Naive thymus-derived CD4-positive, alpha-beta T cell (primary cell): ENCODE results near the gene ANK3. TPM values are rescaled to one million over a fixed set of nuclear protein-coding genes. Genes with fewer than 3 reads are reported as not detected.

ENCODE experiments used
- ATAC-seq: fragments of 150-1000 bp; cut with Tn5 transposase; 2 replicates; pipeline ENCODE4 v1.10.0; 2021; ENCODE audit warnings: mild to moderate bottlenecking, moderate library complexity
- CTCF ChIA-PET: fragments of 350-600 bp; sonication (Branson Sonifier 250); formaldehyde crosslinking; loops from one replicate; lab custom pipeline; 2021; ENCODE audit warnings: antibody characterized with exemption; lab: Charles Lee
- POLR2A ChIA-PET: fragments of 350-600 bp; sonication (Branson Sonifier 250); formaldehyde crosslinking; loops from one replicate; lab custom pipeline; 2021; ENCODE audit warnings: antibody characterized with exemption, inconsistent platforms; lab: Charles Lee
- DNase-seq, 9 donors: peaks; one replicate each; pipeline versions ENCODE4 v3.0.0 to v3.0.0-alpha.2; 2020 to 2022; ENCODE audit warnings: mixed read lengths in 1 of 9
- H3K27ac ChIP-seq: one replicate; pipeline ENCODE4 v1.7.0; 2013; ENCODE audit warnings: mild to moderate bottlenecking, low read depth, low read length, moderate library complexity
- H3K27me3 ChIP-seq, 2 donors: one replicate each; pipeline ENCODE4 v1.7.0; 2013; ENCODE audit warnings: low read length in 2 of 2, mild to moderate bottlenecking in 2 of 2, moderate library complexity in 2 of 2; ENCODE audit not compliant: control insufficient read depth in 2 of 2, insufficient read depth in 2 of 2
- H3K36me3 ChIP-seq, 3 experiments: 1 replicate in 2 of 3; 2 replicates in 1 of 3; pipeline ENCODE4 v1.7.0; 2013; ENCODE audit warnings: low read length in 3 of 3, mild to moderate bottlenecking in 3 of 3, moderate library complexity in 1 of 3; ENCODE audit not compliant: insufficient read depth in 3 of 3, control insufficient read depth in 2 of 3
- H3K4me1 ChIP-seq, 2 donors: one replicate each; pipeline ENCODE4 v1.7.0; 2013; ENCODE audit warnings: low read length in 2 of 2, mild to moderate bottlenecking in 2 of 2, moderate library complexity in 1 of 2; ENCODE audit not compliant: control insufficient read depth in 2 of 2, insufficient read depth in 2 of 2
- H3K4me3 ChIP-seq: 2 replicates; pipeline ENCODE4 v1.7.0; 2013; ENCODE audit warnings: mild to moderate bottlenecking, low read length
- H3K9me3 ChIP-seq, 3 experiments: 1 replicate in 2 of 3; 2 replicates in 1 of 3; pipeline ENCODE4 v1.7.0; 2013; ENCODE audit warnings: low read length in 3 of 3; ENCODE audit not compliant: control insufficient read depth in 2 of 3
- H3K27ac Mint-ChIP-seq, 9 donors: one replicate each; pipeline ENCODE4 v1.8.0; 2020 to 2022; ENCODE audit warnings: mixed read lengths in 9 of 9, mild to moderate bottlenecking in 8 of 9, moderate library complexity in 5 of 9, inconsistent platforms in 2 of 9
- H3K27me3 Mint-ChIP-seq, 5 donors: one replicate each; pipeline ENCODE4 v1.8.0; 2021 to 2022; ENCODE audit warnings: mixed read lengths in 5 of 5, mild to moderate bottlenecking in 1 of 5
- H3K36me3 Mint-ChIP-seq, 5 donors: one replicate each; pipeline ENCODE4 v1.8.0; 2020 to 2022; ENCODE audit warnings: mixed read lengths in 5 of 5, mild to moderate bottlenecking in 3 of 5, inconsistent platforms in 1 of 5
- H3K4me1 Mint-ChIP-seq, 7 donors: one replicate each; pipeline ENCODE4 v1.8.0; 2020 to 2022; ENCODE audit warnings: mixed read lengths in 7 of 7, mild to moderate bottlenecking in 3 of 7, inconsistent platforms in 1 of 7
- H3K4me3 Mint-ChIP-seq, 10 donors: one replicate each; pipeline ENCODE4 v1.8.0; 2020 to 2022; ENCODE audit warnings: mild to moderate bottlenecking in 10 of 10, mixed read lengths in 10 of 10, moderate library complexity in 6 of 10, inconsistent platforms in 2 of 10
- H3K9me3 Mint-ChIP-seq, 11 donors: one replicate each; pipeline ENCODE4 v1.8.0; 2020 to 2022; ENCODE audit warnings: mixed read lengths in 11 of 11, mild to moderate bottlenecking in 4 of 11, inconsistent platforms in 1 of 11, moderate library complexity in 1 of 11
- intact Hi-C, 2 donors: fragments of 100-400 bp; cut with micrococcal nuclease; formaldehyde crosslinking; loops; one replicate each; pipeline ENCODE4 v1.15.1; 2023
- polyA plus RNA-seq, 2 donors: library from polyadenylated mRNA; unstranded; fragments of 300-500 nt; fragmentation: Illumina TruSeq; gene quantifications; one replicate each; pipeline ENCODE4 v1.2.3, GENCODE V29; 2021
- total RNA-seq, 6 experiments: library from RNA in 5 of 6; stranded (reverse) in 5 of 6; gene quantifications; 1 replicate in 5 of 6; 2 replicates in 1 of 6; pipeline ENCODE4 v1.2.3 and lab custom pipeline; 2021 to 2026

ANK3 gene
- total and polyA plus RNA-seq, 7 experiments from 2014 or later: 23.9 to 72.9 (median 61.4) TPM

DNA sequence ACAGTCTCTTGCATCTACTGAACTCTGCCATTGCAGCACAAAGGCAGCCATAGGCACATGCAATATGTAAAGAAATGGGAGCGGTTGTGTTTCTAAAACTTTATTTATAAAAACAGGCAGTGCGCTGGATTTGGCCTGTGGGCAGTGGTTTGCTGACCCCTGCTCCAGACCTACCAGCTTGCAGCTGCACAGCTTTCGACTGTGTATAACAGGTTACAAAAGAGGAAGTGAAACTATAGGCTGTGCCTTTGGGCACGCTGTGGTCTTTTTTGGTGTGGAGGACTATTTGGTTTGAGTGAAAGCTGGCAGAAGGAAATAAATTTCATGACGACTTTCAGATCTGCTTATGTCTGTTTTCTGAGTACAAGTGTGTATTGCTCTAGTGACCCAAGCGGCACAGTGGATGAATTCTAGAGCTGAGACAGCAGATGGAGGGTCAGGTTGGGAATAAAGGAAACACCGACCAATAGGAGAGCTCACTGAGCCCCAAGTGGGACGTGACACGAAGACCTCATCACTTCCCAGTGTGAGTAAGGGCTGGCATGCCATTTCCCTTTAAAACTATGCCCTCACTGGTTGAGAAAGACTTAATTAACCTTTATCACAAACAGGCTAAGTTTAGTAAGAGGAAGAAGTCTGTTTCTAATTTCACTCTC is 152.7 kb downstream of the ANK3 start:
- CTCF ChIA-PET: no interaction called here
- Histone ChIP-seq H3K27me3 (no peaks in the 10 kb centered on the region), H3K4me3 (peak overlapping the region; percentile 45), H3K36me3 (no peaks in the 10 kb centered on the region), H3K9me3 (no peaks in the 10 kb centered on the region), H3K4me1 (peaks cover 3 to 8% of the 10 kb centered on the region in 2 donors), H3K27ac (no peak overlapping the region)
- DNase-seq (peak in 2 of 9 donors; percentile 3 to 8), ATAC-seq (peak; percentile 86)
- Mint-ChIP-seq H3K36me3 (peaks cover 0 to 34% (median 10%) of the 10 kb centered on the region in 5 donors), H3K27ac (peak overlapping the region in 8 of 9 donors; percentile 1 to 84 (median 42)), H3K9me3 (no peaks in the 10 kb centered on the region), H3K4me3 (peak overlapping the region; percentile 39 to 81 (median 76)), H3K27me3 (no peaks in the 10 kb centered on the region), H3K4me1 (peaks cover 29 to 41% (median 32%) of the 10 kb centered on the region in 7 donors)
- intact Hi-C loops: loop anchor here in 1 of 2 donors (10.0 kb wide), 2 partner anchors 198 to 528 kb away; no protein-coding TSS in a partner anchor
- POLR2A ChIA-PET: no interaction called here

GRCh38 chr10:60235001-60235400 is 154.7 kb downstream of the ANK3 start:
- Histone ChIP-seq H3K27ac (no peak overlapping the region), H3K36me3 (no peaks in the 10 kb centered on the region), H3K9me3 (no peaks in the 10 kb centered on the region), H3K4me1 (peaks cover 3 to 8% of the 10 kb centered on the region in 2 donors), H3K27me3 (no peaks in the 10 kb centered on the region), H3K4me3 (no peak overlapping the region)
- no peak for ATAC-seq
- POLR2A ChIA-PET: no interaction called here
- H3K27me3 Mint-ChIP-seq: no peaks in the 10 kb centered on the region
- H3K36me3 Mint-ChIP-seq: peaks cover 0 to 50% (median 17%) of the 10 kb centered on the region in 5 donors
- H3K4me1 Mint-ChIP-seq: peaks cover 24 to 35% (median 32%) of the 10 kb centered on the region in 7 donors
- no peak for DNase-seq
- no peaks in the 10 kb centered on the region for H3K9me3 Mint-ChIP-seq
- no peak overlapping the region for H3K4me3 Mint-ChIP-seq
- CTCF ChIA-PET: no interaction called here
- intact Hi-C loops: loop anchor here in 1 of 2 donors (10.0 kb wide), 2 partner anchors 200 to 530 kb away; no protein-coding TSS in a partner anchor
- H3K27ac Mint-ChIP-seq: no peak overlapping the region

DNA sequence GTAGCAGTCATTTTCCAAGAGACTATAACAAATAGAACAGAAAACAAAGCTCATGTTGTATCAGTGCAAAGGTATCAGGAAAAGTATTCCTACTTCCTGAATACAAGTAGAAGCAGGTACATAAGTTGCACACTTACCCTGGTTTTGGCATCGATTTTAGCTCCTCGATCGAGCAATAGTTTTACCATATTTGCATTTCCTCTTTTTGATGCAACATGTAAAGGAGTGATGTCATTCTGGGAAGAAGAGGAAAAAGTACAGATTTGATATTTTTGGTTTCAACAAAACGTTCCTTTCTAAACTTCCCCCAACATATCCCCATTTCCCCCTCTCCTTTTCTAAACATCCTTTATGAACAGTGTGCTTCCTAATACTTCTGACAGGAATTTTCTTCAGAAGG is 155.1 kb downstream of the ANK3 start:
- DNase-seq (no peak), ATAC-seq (no peak)
- peaks cover 0 to 53% (median 17%) of the 10 kb centered on the region in 5 donors for H3K36me3 Mint-ChIP-seq
- Histone ChIP-seq H3K4me3 (no peak overlapping the region), H3K9me3 (no peaks in the 10 kb centered on the region), H3K4me1 (peaks cover 3 to 8% of the 10 kb centered on the region in 2 donors), H3K36me3 (no peaks in the 10 kb centered on the region), H3K27ac (no peak overlapping the region), H3K27me3 (no peaks in the 10 kb centered on the region)
- CTCF ChIA-PET: no interaction called here
- intact Hi-C loops: loop anchor here in 1 of 2 donors (10.0 kb wide), 2 partner anchors 200 to 530 kb away; no protein-coding TSS in a partner anchor
- no peak overlapping the region for H3K4me3 Mint-ChIP-seq
- H3K9me3 Mint-ChIP-seq: no peaks in the 10 kb centered on the region
- POLR2A ChIA-PET: no interaction called here
- H3K4me1 Mint-ChIP-seq: peaks cover 23 to 33% (median 31%) of the 10 kb centered on the region in 7 donors
- H3K27me3 Mint-ChIP-seq: no peaks in the 10 kb centered on the region
- no peak overlapping the region for H3K27ac Mint-ChIP-seq

DNA sequence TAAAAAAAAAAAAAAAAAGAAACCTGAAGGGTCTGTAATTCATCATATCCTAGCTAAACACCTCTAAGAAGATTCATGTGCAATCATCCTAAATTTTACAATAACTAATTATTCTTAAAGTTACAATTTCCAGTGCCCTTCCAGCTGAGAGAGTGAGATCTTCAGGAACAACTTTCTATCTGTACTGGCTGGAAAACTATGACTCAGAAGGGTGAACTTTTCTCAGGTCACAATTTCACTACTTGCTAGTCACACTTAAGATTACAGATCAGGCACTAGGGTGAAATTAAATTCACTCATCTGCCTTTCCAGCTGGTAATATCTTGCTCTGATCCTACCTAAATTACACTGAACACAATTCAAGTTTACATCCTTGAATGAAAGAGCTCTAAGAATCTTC is 158.8 kb downstream of the ANK3 start:
- no peak overlapping the region for H3K27ac Mint-ChIP-seq
- Histone ChIP-seq H3K4me1 (no peaks in the 10 kb centered on the region), H3K27me3 (no peaks in the 10 kb centered on the region), H3K9me3 (no peaks in the 10 kb centered on the region), H3K27ac (no peak overlapping the region), H3K36me3 (no peaks in the 10 kb centered on the region), H3K4me3 (no peak overlapping the region)
- ChIA-PET CTCF (interaction anchor here (0.7 kb wide), 1 partner anchor 96 kb away, joined by 3 read pairs; no protein-coding TSS in a partner anchor), POLR2A (no interaction called here)
- DNase-seq (no peak), ATAC-seq (no peak)
- no peaks in the 10 kb centered on the region for H3K27me3 Mint-ChIP-seq
- H3K4me1 Mint-ChIP-seq: peaks cover 0 to 6% (median 0%) of the 10 kb centered on the region in 7 donors
- H3K9me3 Mint-ChIP-seq: no peaks in the 10 kb centered on the region
- H3K36me3 Mint-ChIP-seq: peaks cover 0 to 48% (median 22%) of the 10 kb centered on the region in 5 donors
- intact Hi-C loops: loop anchor here in 1 of 2 donors (10.0 kb wide), 2 partner anchors 204 to 534 kb away; no protein-coding TSS in a partner anchor
- H3K4me3 Mint-ChIP-seq: no peak overlapping the region

GRCh38 chr10:60224066-60224705 is 165.5 kb downstream of the ANK3 start:
- DNase-seq (no peak), ATAC-seq (no peak)
- no peaks in the 10 kb centered on the region for H3K27me3 ChIP-seq
- intact Hi-C loops: no loop called here
- Mint-ChIP-seq H3K4me3 (no peak overlapping the region), H3K4me1 (peaks cover 0 to 3% (median 2%) of the 10 kb centered on the region in 7 donors), H3K36me3 (peaks cover 0 to 22% (median 9%) of the 10 kb centered on the region in 5 donors), H3K27ac (no peak overlapping the region), H3K9me3 (no peaks in the 10 kb centered on the region), H3K27me3 (no peaks in the 10 kb centered on the region)
- H3K27ac ChIP-seq: no peak overlapping the region
- H3K4me1 ChIP-seq: no peaks in the 10 kb centered on the region
- ChIA-PET POLR2A (interaction anchor here (0.5 to 0.7 kb wide), 2 partner anchors 30 to 37 kb away, joined by 3 to 6 read pairs; no protein-coding TSS in a partner anchor), CTCF (interaction anchor here (0.6 kb wide), 1 partner anchor 51 kb away, joined by 3 read pairs; no protein-coding TSS in a partner anchor)
- H3K9me3 ChIP-seq: no peaks in the 10 kb centered on the region
- H3K36me3 ChIP-seq: no peaks in the 10 kb centered on the region
- H3K4me3 ChIP-seq: no peak overlapping the region

DNA sequence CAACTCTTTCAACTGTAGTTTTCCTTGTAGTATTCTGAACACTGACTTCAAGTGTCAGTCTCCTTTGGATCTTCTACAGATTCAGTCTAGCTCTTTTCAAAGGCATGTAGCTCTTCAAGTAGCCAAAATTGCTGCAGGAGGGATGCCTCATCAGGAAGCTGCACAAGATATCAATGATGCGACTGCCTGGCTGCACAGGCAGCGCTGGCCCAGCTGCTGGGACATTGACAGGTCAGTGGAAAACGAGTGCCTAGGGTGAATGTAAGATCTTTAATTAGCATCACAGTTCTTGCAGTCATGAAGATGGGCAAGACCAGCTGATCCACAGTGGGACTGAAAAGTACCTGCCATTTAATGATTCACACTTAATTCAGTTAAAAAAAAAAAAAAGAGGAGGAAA is 167.6 kb downstream of the ANK3 start:
- H3K27me3 Mint-ChIP-seq: no peaks in the 10 kb centered on the region
- peaks cover 0 to 31% (median 6%) of the 10 kb centered on the region in 5 donors for H3K36me3 Mint-ChIP-seq
- Histone ChIP-seq H3K4me1 (no peaks in the 10 kb centered on the region), H3K4me3 (no peak overlapping the region), H3K36me3 (no peaks in the 10 kb centered on the region), H3K27ac (no peak overlapping the region), H3K27me3 (no peaks in the 10 kb centered on the region), H3K9me3 (no peaks in the 10 kb centered on the region)
- peaks cover 0 to 24% (median 16%) of the 10 kb centered on the region in 7 donors for H3K4me1 Mint-ChIP-seq
- H3K9me3 Mint-ChIP-seq: peaks cover 0 to 6% (median 0%) of the 10 kb centered on the region in 11 donors
- no peak for DNase-seq
- POLR2A ChIA-PET: no interaction called here
- no peak overlapping the region for H3K4me3 Mint-ChIP-seq
- no peak overlapping the region for H3K27ac Mint-ChIP-seq
- no peak for ATAC-seq
- intact Hi-C loops: no loop called here
- CTCF ChIA-PET: no interaction called here
